Spinal cord (tissue), 10 donors: ENCODE measurements around the gene ISX. TPM values are rescaled to one million over a fixed set of nuclear protein-coding genes. Genes with fewer than 3 reads are reported as not detected.
"Not testable (repeated sequence)": the region's sequence is repeated elsewhere in the genome, so short reads cannot be mapped to it uniquely, and the experiment has no call there.

Experiments used
- DNase-seq, 6 donors: peaks; one replicate each; pipeline versions ENCODE4 v3.0.0 to v3.0.0-alpha.2; 2013 to 2015; ENCODE audit warnings: low spot score in 6 of 6, low read depth in 4 of 6
- H3K27ac ChIP-seq: one replicate; pipeline ENCODE4 v1.5.1; 2013; ENCODE audit warnings: low read depth, low read length, control low read depth
- H3K27me3 ChIP-seq: one replicate; pipeline ENCODE4 v1.6.1; 2013; ENCODE audit warnings: low read length; ENCODE audit not compliant: control insufficient read depth, insufficient read depth
- H3K36me3 ChIP-seq: one replicate; pipeline ENCODE4 v1.6.1; 2013; ENCODE audit warnings: low read length; ENCODE audit not compliant: control insufficient read depth, insufficient read depth
- H3K4me1 ChIP-seq: one replicate; pipeline ENCODE4 v1.6.1; 2013; ENCODE audit warnings: low read length; ENCODE audit not compliant: control insufficient read depth, insufficient read depth
- H3K4me3 ChIP-seq: one replicate; pipeline ENCODE4 v1.5.1; 2013; ENCODE audit warnings: low read depth, low read length, control low read depth
- H3K9me3 ChIP-seq: one replicate; pipeline ENCODE4 v1.6.1; 2013; ENCODE audit warnings: low read length; ENCODE audit not compliant: control insufficient read depth, insufficient read depth
- WGBS: methylation state at CpG from one replicate; pipeline ENCODE4 v1.1.5; 2013; ENCODE audit warnings: missing lambda C conversion rate; ENCODE audit not compliant: insufficient coverage; 5-methylcytosine and 5-hydroxymethylcytosine counted together
- polyA plus RNA-seq, 2 donors: library from polyadenylated mRNA; unstranded; fragments of 120-200 nt; gene quantifications; one replicate each; pipeline ENCODE4 v1.2.1, GENCODE V29; 2013; ENCODE audit not compliant: insufficient read length in 2 of 2
- total RNA-seq, 2 donors: library from RNA; depleted of rRNA in 1 of 2; stranded (reverse); fragments of 120-200 nt in 1 of 2; fragments of >200 nt in 1 of 2; gene quantifications; one replicate each; pipeline versions ENCODE4 v1.2.3 to v1.2.4, GENCODE V29; 2013 to 2014
- donor health status: healthy.

ISX gene
- total and polyA plus RNA-seq, 4 donors: not detected

DNA sequence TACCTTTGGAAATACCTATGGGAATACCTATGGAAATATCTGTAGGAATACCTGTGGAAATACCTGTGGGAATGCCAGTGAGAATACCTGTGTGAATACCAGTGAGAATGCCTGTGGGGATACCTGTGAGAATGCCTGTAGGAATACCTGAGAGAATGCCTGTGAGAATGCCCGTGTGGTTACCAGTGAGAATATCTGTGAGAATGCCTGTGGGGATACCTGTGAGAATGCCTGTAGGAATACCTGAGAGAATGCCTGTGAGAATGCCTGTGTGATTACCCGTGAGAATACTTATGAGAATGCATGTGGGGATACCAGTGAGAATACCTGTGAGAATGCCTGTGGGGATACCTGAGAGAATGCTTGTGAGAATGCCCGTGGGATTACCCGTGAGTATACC lies 15.9 kb upstream of the ISX start:
- H3K27me3 ChIP-seq, H3K9me3 ChIP-seq, H3K4me3 ChIP-seq, H3K36me3 ChIP-seq, DNase-seq, H3K27ac ChIP-seq, H3K4me1 ChIP-seq: not testable (repeated sequence)
- WGBS: 96% methylated on average over 4 of the region's 4 CpGs

DNA sequence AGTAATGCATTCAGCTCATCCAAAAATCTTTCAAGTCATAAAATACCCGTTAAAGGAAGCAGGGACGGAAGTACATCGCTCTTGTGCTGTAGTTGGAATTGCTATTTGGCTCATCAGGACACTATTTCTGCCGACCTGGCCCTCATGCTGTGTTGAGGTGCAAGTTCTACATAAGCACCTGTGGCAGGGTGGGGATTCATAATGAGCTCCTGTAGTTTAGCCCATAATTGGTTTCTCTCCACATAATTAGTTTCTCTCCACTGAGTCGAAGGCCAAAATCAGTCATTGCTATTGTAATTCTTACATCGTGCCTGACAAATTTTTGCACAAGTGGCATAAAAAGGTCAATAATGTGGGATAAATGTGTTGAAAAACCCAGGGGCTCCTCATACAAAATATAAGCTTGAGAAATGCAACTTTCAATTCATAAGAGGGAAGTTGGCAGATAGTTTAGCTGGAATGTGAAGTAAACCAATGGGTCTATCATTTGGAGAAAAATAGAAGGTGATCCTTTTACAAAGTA lies 14.9 kb upstream of the ISX start:
- no CpG with 5 or more reads among the region's 6 CpGs for WGBS
- DNase-seq: peak in 1 of 6 donors; percentile 72
- Histone ChIP-seq H3K9me3 (no peaks in the 10 kb centered on the region), H3K27me3 (no peaks in the 10 kb centered on the region), H3K4me3 (no peak overlapping the region), H3K27ac (no peak overlapping the region), H3K4me1 (no peaks in the 10 kb centered on the region), H3K36me3 (no peaks in the 10 kb centered on the region)

DNA sequence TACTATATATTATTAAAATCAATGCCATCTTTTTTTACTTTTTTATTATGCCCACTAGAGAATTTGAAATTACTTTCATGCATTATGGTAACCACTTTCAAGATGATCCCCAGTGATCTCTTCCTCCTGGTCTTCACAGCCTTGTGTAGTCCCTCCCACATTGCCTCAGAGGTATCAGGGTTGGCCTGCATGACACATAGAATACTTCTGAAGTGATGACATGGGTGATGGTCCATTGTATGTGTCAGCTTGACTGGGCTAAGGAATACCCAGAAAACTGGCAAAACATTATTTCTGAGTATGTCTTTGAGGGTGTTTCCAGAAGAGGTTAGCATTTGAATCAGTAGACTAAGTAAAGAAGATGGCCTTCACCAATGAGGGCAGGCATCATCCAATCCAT lies 14.2 kb upstream of the ISX start:
- Histone ChIP-seq H3K36me3 (no peaks in the 10 kb centered on the region), H3K4me1 (no peaks in the 10 kb centered on the region), H3K27ac (no peak overlapping the region), H3K9me3 (no peaks in the 10 kb centered on the region), H3K4me3 (no peak overlapping the region), H3K27me3 (no peaks in the 10 kb centered on the region)
- no peak for DNase-seq

DNA sequence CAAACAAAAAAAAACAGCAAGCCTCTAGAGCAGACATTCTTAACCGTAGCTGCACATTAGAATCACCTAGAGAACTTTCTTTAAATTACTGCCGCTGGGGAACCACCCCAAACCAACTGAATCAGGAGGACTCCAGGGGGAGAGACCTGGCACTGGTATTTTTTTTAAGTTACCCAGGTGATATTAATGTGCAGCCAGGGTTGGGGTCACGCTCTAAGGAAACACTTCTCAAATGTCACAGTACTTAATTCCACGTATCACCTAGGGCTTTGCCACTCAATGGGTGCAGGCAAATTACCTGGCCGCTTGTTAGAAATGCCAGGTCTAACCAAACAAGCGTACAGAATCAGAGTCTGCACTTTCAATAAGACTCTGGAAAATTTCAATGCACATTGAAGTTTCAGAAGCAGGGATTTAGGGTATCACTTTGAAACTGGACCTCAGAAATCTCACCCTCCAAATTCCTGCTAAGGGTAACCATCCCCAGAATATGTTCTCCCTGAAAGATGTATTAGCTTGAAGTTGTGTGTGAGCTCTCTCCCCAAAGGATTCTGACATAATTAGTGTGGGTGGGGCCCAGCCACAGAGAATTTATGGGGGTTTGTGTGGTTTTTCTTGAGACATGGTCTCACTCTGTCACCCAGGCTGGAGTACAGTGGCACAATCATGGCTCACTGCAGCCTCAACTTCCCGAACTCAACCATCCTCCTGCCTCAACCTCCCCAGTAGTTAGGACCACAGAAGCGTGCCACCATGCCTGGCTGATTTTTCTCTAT lies 12.7 kb upstream of the ISX start:
- Histone ChIP-seq H3K9me3 (no peaks in the 10 kb centered on the region), H3K27me3 (no peaks in the 10 kb centered on the region), H3K36me3 (no peaks in the 10 kb centered on the region), H3K27ac (no peak overlapping the region), H3K4me3 (no peak overlapping the region), H3K4me1 (no peaks in the 10 kb centered on the region)
- 76% methylated on average over 5 of the region's 8 CpGs for WGBS
- DNase-seq: no peak

DNA sequence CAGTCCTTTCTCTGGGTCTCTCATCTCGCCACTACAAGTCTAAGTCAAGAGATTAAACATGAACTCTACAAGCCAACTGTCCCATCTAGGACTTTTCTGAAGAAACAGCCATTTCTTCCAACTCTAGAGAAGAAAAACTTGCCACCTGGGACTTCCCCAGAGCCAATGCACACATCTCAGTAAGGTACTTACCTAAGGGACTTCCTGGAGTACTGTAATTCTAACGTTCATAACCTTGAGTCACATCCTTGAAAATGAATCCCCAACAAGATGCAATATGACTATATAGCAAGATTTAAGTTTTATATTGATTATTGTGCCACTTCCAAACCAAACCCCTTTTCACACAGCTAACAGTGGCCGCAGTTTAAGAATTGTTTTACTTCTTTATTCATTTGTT lies 11.9 kb upstream of the ISX start:
- 82% methylated on average over 1 of the region's 3 CpGs for WGBS
- Histone ChIP-seq H3K9me3 (no peaks in the 10 kb centered on the region), H3K4me3 (no peak overlapping the region), H3K27me3 (no peaks in the 10 kb centered on the region), H3K4me1 (no peaks in the 10 kb centered on the region), H3K27ac (no peak overlapping the region), H3K36me3 (no peaks in the 10 kb centered on the region)
- DNase-seq: no peak

DNA sequence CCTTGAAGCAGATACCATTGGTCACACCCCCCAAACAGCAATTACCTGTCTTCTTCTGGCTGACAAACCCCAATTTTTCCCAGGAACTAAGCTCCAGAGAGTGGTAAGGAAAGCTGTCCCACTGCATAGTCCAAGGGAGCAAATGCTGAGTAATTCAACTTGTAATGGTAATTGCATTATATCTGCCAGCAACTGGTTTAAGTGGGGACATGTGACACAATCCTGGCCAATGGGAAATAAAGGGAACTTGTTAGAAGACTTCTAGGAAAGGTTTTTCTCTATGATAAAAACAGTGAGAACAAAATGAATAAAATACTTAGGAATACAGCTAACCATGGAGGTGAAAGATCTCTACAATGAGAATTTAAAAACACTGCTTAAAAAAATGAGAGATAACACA lies 9.5 kb upstream of the ISX start:
- Histone ChIP-seq H3K4me1 (no peaks in the 10 kb centered on the region), H3K4me3 (no peak overlapping the region), H3K9me3 (peaks cover 1% of the 10 kb centered on the region), H3K36me3 (no peaks in the 10 kb centered on the region), H3K27ac (no peak overlapping the region), H3K27me3 (no peaks in the 10 kb centered on the region)
- DNase-seq: no peak

DNA sequence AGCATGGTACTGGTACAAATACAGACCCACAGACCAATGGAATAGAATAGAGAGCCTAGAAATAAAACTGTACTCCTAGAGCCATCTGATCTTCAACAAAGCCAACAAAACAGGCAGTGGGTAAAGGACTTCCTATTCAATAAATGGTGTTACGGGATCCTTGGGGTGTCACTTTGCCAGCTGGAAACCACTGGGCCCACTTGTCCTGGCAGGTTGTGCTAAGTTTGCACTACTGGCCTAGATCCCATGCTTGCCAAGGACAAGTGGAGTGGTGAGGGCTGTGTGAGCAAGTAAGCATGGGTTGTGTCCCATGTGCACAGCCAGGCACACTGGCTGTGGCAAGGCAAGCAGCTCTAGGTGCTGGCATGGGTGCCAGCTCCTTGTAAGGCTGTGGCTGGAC lies 8.8 kb upstream of the ISX start:
- 100% methylated on average over 1 of the region's 1 CpG for WGBS

DNA sequence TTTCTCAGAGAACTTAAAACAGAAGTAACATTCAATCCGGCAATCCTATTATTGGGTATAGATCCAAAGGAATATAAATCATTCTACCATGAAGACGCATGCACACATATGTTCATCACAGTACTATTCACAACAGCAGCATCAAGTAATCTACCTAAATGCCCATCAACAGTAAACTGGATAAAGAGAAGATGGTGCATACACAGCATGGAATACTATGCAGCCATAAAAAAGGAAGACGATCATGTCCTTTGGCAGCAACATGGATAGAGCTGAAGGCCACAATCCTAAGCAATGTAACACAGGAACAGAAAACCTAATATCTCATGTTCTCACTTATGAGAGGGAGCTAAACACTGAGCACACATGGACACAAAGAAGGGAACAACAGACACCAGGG lies 6.3 kb upstream of the ISX start:
- Histone ChIP-seq H3K27me3 (no peaks in the 10 kb centered on the region), H3K4me3 (no peak overlapping the region), H3K27ac (no peak overlapping the region), H3K36me3 (no peaks in the 10 kb centered on the region), H3K4me1 (no peaks in the 10 kb centered on the region), H3K9me3 (peaks cover 1% of the 10 kb centered on the region)
- no peak for DNase-seq
- WGBS: no CpG with 5 or more reads among the region's 3 CpGs

More for the DNA sequence above, 8.8 kb upstream of the ISX start:
- no peak overlapping the region for H3K4me3 ChIP-seq
- DNase-seq: no peak
- no peaks in the 10 kb centered on the region for H3K27me3 ChIP-seq
- no peaks in the 10 kb centered on the region for H3K36me3 ChIP-seq
- no peak overlapping the region for H3K27ac ChIP-seq
- H3K4me1 ChIP-seq: no peaks in the 10 kb centered on the region
- peaks cover 1% of the 10 kb centered on the region for H3K9me3 ChIP-seq

DNA sequence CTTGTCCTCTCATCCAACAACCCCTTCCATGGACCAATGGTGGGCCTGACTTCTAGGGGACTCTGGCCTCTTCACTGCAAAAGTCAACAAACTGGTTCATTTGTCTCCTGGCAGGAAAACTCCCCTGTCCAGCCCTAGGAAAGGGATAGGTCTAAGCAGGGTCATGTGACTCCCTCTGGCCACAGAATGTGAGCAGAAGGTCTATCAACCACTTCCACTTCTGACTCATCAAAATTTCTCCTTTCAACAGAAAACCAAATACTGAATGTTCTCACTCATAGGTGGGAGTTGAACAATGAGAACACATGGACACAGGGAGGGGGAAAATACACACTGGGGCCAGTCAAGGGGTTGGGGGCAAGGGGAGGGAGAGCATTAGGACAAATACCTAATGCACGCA lies 1.3 kb upstream of the ISX start:
- H3K27ac ChIP-seq: no peak overlapping the region
- H3K4me1 ChIP-seq: no peaks in the 10 kb centered on the region
- no peak for DNase-seq
- peaks cover under 1% of the 10 kb centered on the region for H3K9me3 ChIP-seq
- no CpG with 5 or more reads among the region's 1 CpG for WGBS
- no peak overlapping the region for H3K4me3 ChIP-seq
- no peaks in the 10 kb centered on the region for H3K27me3 ChIP-seq
- no peaks in the 10 kb centered on the region for H3K36me3 ChIP-seq

DNA sequence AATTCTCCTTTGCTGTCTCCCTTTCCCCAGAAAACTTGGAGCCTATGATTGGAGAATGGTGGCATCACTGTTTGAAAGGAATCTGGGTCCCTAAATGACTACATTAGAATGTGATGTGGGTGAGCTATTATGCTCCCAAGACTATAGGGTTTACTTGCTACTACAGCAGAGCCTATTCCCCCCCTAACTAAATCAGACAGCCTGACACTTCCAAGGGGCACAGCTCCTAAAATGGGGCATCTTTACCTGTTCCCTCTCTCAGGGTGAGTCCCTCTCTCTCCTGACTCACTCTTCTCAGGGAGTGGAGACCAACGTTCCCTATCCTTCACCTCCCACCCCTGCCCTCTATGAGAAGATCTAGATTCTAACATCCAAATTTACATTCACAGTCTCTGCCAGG lies 775 bp upstream of the ISX start:
- no peak overlapping the region for H3K27ac ChIP-seq
- DNase-seq: no peak
- H3K36me3 ChIP-seq: no peaks in the 10 kb centered on the region
- H3K27me3 ChIP-seq: no peaks in the 10 kb centered on the region
- no CpG with 5 or more reads among the region's 1 CpG for WGBS
- no peak overlapping the region for H3K4me3 ChIP-seq
- H3K9me3 ChIP-seq: no peaks in the 10 kb centered on the region
- H3K4me1 ChIP-seq: no peaks in the 10 kb centered on the region
